Measurements from ENCODE around the gene ZNF614.

The ZNF614 gene

DNA sequence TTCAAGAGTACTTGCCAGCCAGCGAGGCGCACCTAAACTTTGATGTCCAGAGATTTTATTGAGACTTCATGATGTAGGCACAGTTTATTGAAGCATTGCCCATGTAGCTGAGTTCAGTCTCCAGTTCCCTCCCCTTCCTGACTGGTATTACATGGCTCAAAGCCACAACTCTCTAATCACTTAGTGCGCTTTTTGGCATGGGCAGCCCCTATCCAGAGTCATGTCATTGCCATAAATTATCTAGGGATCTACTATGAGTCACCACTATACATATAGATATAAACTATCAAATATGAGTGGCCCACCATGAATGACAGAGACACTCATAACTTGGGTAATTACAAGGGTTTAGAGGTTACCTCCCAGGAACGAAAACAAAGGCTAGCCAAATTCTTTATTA lies 7.7 kb downstream of the ZNF614 start:
- no peak for DNase-seq
- peaks cover 11% of the 10 kb centered on the region; the same call in 1 of the 2 replicates for H3K36me3 ChIP-seq (replicated peaks; ENCODE audit: insufficient read depth, low read length)
- no peaks in the 10 kb centered on the region for H3K9me2 ChIP-seq (replicated peaks; ENCODE audit: insufficient read depth, low read length)
- H4K20me1 ChIP-seq (ENCODE audit: insufficient read depth, low read length) = no peaks in the 10 kb centered on the region
- no peak overlapping the region for H3K4me2 ChIP-seq (ENCODE audit: low read depth, low read length)
- TF ChIP-seq, protein P1, sequence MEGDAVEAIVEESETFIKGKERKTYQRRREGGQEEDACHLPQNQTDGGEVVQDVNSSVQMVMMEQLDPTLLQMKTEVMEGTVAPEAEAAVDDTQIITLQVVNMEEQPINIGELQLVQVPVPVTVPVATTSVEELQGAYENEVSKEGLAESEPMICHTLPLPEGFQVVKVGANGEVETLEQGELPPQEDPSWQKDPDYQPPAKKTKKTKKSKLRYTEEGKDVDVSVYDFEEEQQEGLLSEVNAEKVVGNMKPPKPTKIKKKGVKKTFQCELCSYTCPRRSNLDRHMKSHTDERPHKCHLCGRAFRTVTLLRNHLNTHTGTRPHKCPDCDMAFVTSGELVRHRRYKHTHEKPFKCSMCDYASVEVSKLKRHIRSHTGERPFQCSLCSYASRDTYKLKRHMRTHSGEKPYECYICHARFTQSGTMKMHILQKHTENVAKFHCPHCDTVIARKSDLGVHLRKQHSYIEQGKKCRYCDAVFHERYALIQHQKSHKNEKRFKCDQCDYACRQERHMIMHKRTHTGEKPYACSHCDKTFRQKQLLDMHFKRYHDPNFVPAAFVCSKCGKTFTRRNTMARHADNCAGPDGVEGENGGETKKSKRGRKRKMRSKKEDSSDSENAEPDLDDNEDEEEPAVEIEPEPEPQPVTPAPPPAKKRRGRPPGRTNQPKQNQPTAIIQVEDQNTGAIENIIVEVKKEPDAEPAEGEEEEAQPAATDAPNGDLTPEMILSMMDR (IDR thresholded peaks at IDR 0.05; ENCODE audit: low read length) = no peak
- TF ChIP-seq EZH2 (optimal IDR thresholded peaks at IDR 0.05; ENCODE audit: low read depth, low read length) = no peak
- H3K4me3 ChIP-seq (ENCODE audit: low read length) = no peak overlapping the region
- no peaks in the 10 kb centered on the region for H3K79me2 ChIP-seq (ENCODE audit: low read length)
- H3K27ac ChIP-seq (ENCODE audit: low read length) = no peak overlapping the region
- no peaks in the 10 kb centered on the region for H3K4me1 ChIP-seq (ENCODE audit: low read length)
- H3K9me3 ChIP-seq (replicated peaks; ENCODE audit: insufficient read depth, low read length) = no peaks in the 10 kb centered on the region
- no peak overlapping the region for H2AFZ ChIP-seq (ENCODE audit: low read length)
- no peaks in the 10 kb centered on the region for H3K27me3 ChIP-seq (replicated peaks; ENCODE audit: insufficient read depth, low read length)
- H3F3A ChIP-seq (ENCODE audit: insufficient read depth, low read length) = no peaks in the 10 kb centered on the region
- H3K9ac ChIP-seq (ENCODE audit: low read length) = no peak overlapping the region

DNA sequence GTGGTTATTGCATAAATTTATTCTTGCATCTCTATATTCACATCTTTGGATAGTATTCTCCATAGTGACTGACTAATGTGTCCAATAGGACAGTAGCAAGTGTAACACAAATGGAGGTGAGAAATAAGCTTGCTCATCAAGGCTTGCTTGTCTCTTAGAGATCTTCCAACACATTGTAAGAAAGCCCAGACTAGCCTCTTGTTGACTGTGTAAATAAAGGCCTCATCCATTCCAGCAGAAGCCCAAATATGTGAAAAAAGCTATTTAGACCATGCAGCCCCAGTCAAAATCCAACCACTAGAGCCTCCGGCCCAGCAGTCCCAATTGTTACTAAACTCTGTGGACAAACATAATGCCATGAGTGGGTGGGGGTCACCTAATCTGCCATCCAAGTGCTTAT lies 17.5 kb downstream of the ZNF614 start:
- TF ChIP-seq EZH2 (optimal IDR thresholded peaks at IDR 0.05; ENCODE audit: low read depth, low read length) (no peak), EZH2phosphoT487 (IDR thresholded peaks at IDR 0.05; ENCODE audit: low read length) (no peak)
- TF ChIP-seq, protein P1 (IDR thresholded peaks at IDR 0.05; ENCODE audit: low read length) = no peak
- Histone ChIP-seq H2AFZ (ENCODE audit: low read length) (no peak overlapping the region), H3K9ac (ENCODE audit: low read length) (no peak overlapping the region), H3K4me3 (ENCODE audit: low read length) (no peak overlapping the region), H3K9me3 (replicated peaks; ENCODE audit: insufficient read depth, low read length) (no peaks in the 10 kb centered on the region), H3K4me1 (ENCODE audit: low read length) (no peaks in the 10 kb centered on the region), H3K4me2 (ENCODE audit: low read depth, low read length) (no peak overlapping the region), H3K9me2 (replicated peaks; ENCODE audit: insufficient read depth, low read length) (no peaks in the 10 kb centered on the region), H4K20me1 (ENCODE audit: insufficient read depth, low read length) (no peaks in the 10 kb centered on the region), H3K36me3 (replicated peaks; ENCODE audit: insufficient read depth, low read length) (no peaks in the 10 kb centered on the region), H3K79me2 (ENCODE audit: low read length) (no peaks in the 10 kb centered on the region), H3K27ac (ENCODE audit: low read length) (no peak overlapping the region), H3K27me3 (replicated peaks; ENCODE audit: insufficient read depth, low read length) (no peaks in the 10 kb centered on the region), H3F3A (ENCODE audit: insufficient read depth, low read length) (no peaks in the 10 kb centered on the region)
- DNase-seq = no peak

DNA sequence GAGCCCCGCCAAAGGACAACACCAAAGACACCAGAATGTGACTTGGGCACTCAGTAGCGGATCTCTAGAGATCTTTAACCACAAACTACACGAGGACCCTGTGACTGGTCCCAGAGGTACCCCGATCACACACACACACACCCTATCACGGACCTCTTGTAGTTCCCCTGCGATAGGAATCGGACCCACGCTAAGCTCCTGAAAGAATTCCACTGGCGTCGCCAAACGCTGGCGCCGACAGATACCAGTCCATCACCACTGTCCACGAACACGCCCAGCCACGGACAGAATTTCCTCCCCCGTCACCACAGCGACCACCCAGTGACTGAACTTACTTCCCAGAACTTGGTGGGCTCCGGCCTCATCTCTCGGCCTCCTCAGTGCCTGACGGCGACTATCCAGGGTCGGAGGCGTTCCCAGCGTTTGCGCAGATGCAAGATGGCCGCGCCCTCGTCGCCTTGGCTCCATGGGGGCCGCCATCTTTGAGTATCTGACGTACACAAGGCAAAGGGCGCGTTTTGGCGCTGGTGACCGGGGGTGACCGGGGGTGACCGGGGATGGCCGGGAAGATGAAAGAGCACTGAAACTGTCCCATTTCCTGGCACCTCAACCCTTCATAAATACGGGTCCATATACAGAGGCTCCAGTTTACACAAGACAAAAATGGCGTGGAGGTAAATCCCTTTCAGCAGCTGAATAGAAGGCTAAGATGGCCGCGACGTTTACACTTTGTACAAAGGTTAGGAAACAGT lies 20.2 kb downstream of the ZNF614 start, which contains the start of gene ZNF615:
Gene ZNF615 (minus strand): TSS at position 406 of the 752 bp plus-strand sequence. CDS start 4,500 bp downstream, outside the sequence.
- H2AFZ ChIP-seq (ENCODE audit: low read length) = peak within 1 kb of the TSS; percentile 88

More for the DNA sequence above, 20.2 kb downstream of the ZNF614 start, which contains the start of gene ZNF615:
- peak within 1 kb of the TSS; percentile 52; the same call in 1 of the 2 replicates for H3K4me2 ChIP-seq (ENCODE audit: low read depth, low read length)
- no peaks in the 10 kb centered on the region for H3K9me3 ChIP-seq (replicated peaks; ENCODE audit: insufficient read depth, low read length)
- no peaks in the 10 kb centered on the region for H3K36me3 ChIP-seq (replicated peaks; ENCODE audit: insufficient read depth, low read length)
- peak; percentile 83 for DNase-seq
- H3K4me1 ChIP-seq (ENCODE audit: low read length) = no peaks in the 10 kb centered on the region
- H3K4me3 ChIP-seq (ENCODE audit: low read length) = peak within 1 kb of the TSS; percentile 66
- no peaks in the 10 kb centered on the region for H3K79me2 ChIP-seq (ENCODE audit: low read length)
- H3K9ac ChIP-seq (ENCODE audit: low read length) = no peak within 1 kb of the TSS; the same call in 1 of the 2 replicates
- H4K20me1 ChIP-seq (ENCODE audit: insufficient read depth, low read length) = no peaks in the 10 kb centered on the region
- H3K27ac ChIP-seq (ENCODE audit: low read length) = no peak within 1 kb of the TSS
- no peaks in the 10 kb centered on the region for H3K27me3 ChIP-seq (replicated peaks; ENCODE audit: insufficient read depth, low read length)
- H3F3A ChIP-seq (ENCODE audit: insufficient read depth, low read length) = no peaks in the 10 kb centered on the region
- TF ChIP-seq EZH2phosphoT487 (IDR thresholded peaks at IDR 0.05; ENCODE audit: low read length) (no peak), EZH2 (optimal IDR thresholded peaks at IDR 0.05; ENCODE audit: low read depth, low read length) (no peak)
- TF ChIP-seq, protein P1 (IDR thresholded peaks at IDR 0.05; ENCODE audit: low read length) = no peak
- no peaks in the 10 kb centered on the region for H3K9me2 ChIP-seq (replicated peaks; ENCODE audit: insufficient read depth, low read length)

Data from MM.1S (cell line).